ENCODE data around the gene STX8.
"Not testable (repeated sequence)": the region's sequence is repeated elsewhere in the genome, so short reads cannot be mapped to it uniquely, and the experiment has no call there.

The STX8 gene

DNA sequence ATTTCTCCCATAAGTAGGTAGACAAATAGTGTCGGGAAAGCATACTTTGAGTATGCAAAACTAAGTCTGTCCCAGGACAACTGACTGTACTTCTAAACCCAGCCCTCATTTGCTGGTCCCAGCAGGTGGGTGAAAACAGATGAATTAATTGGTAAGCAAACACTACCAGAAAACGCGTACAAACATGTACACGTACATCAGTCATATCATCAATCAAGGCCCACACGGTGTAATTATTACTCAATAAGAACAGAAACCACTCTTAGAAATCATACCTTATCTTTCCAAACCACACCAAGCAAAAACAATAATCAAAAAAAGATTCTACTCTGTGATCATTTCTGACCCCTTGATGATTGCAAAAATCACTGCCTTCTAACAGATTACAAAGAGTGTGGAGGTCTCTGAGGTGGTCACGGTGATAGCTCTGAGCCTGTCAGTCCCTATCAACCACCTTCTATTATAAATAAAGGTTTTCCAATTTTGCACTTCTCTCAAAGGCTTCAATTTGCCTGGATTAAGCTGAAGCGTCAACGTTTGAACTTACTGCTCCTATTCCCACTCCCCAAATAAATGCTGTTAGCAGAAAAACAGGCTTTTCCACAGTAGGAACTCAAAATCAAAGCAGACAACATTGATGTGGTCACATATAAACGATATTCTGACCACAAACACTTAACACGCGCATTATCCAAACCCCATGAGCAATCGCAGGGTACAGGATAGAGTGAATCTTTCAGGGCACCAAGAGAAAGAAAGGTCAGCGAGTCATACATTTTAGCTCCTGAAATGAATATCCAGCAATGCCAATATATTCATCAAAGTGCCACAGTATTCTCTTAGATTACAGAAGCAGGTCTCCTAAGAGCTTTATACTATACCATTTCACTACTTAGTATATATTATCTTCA, 211.9 kb downstream of the STX8 start:
- CTCF ChIA-PET, result no interaction called here
- DNase-seq (ENCODE audit: extremely low spot score), result no peak
- POLR2A ChIA-PET, result no interaction called here
- no peak for TF ChIP-seq ELF4 (IDR thresholded peaks at IDR 0.05)
- TF ChIP-seq BHLHE40 (IDR thresholded peaks at IDR 0.05; ENCODE audit: borderline replicate concordance), result no peak
- no peak for TF ChIP-seq SUZ12 (IDR thresholded peaks at IDR 0.05)
- no peak for TF ChIP-seq HDGF (IDR thresholded peaks at IDR 0.05; ENCODE audit: borderline replicate concordance)
- TF ChIP-seq ZNF384 (IDR thresholded peaks at IDR 0.05), result no peak
- no peak for TF ChIP-seq FOXA1 (IDR thresholded peaks at IDR 0.05)
- TF ChIP-seq, protein P1, sequence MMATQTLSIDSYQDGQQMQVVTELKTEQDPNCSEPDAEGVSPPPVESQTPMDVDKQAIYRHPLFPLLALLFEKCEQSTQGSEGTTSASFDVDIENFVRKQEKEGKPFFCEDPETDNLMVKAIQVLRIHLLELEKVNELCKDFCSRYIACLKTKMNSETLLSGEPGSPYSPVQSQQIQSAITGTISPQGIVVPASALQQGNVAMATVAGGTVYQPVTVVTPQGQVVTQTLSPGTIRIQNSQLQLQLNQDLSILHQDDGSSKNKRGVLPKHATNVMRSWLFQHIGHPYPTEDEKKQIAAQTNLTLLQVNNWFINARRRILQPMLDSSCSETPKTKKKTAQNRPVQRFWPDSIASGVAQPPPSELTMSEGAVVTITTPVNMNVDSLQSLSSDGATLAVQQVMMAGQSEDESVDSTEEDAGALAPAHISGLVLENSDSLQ (IDR thresholded peaks at IDR 0.05), result no peak
- TF ChIP-seq FOXM1 (IDR thresholded peaks at IDR 0.05; ENCODE audit: borderline replicate concordance), result no peak
- no peak for TF ChIP-seq SP1 (IDR thresholded peaks at IDR 0.05)
- no peak for TF ChIP-seq TARDBP (IDR thresholded peaks at IDR 0.05)

DNA sequence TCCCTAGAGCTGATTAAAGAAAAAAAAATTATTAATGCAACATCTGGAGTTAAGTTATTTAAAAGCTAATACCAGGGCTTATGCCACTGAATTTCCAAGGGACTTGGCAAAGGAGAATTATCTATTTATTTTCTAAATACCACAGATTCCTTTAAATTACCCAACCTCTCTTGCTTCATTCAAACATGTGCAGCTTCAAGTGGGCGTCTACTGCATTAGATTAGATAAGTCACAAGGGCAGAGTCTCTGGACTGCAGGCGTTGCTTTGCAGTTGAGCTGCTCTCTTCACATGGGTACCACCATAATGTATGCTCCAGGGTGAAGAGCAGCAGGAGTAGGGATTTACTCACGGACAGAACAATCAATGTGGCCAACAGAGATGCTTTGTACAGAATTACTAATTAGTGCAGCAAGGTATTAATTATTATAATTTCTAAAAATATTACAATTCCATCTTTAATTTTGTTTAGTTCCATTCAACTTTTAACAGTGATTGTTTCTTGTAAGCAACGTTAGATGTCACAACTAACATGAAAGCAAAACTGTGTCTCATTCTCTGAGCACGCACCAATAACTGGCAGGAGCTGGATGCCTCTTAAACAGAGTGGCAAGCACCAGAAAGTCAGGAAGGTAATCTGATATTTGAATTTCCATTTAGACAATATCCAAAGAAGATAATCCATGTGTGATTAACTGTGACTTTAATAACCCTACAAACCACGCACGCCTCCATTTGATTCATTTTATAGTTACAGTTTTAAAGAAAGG, 214.2 kb downstream of the STX8 start:
- DNase-seq (ENCODE audit: extremely low spot score), result no peak
- CTCF ChIA-PET, result interaction anchor here (0.7 kb wide), 1 partner anchor 107 kb away, joined by 4 read pairs; no protein-coding TSS in a partner anchor
- POLR2A ChIA-PET, result no interaction called here
- TF ChIP-seq, protein P1 (IDR thresholded peaks at IDR 0.05), result no peak
- no peak for TF ChIP-seq FOXA1 (IDR thresholded peaks at IDR 0.05)
- TF ChIP-seq HDGF (IDR thresholded peaks at IDR 0.05; ENCODE audit: borderline replicate concordance), result no peak
- no peak for TF ChIP-seq FOXK2 (IDR thresholded peaks at IDR 0.05)
- no peak for TF ChIP-seq LEF1 (IDR thresholded peaks at IDR 0.05; ENCODE audit: borderline replicate concordance)
- TF ChIP-seq FOXM1 (IDR thresholded peaks at IDR 0.05; ENCODE audit: borderline replicate concordance), result no peak
- TF ChIP-seq ARNT (IDR thresholded peaks at IDR 0.05), result no peak
- TF ChIP-seq ZNF384 (IDR thresholded peaks at IDR 0.05), result no peak
- no peak for TF ChIP-seq NFRKB (IDR thresholded peaks at IDR 0.05)
- no peak for TF ChIP-seq SP1 (IDR thresholded peaks at IDR 0.05)
- no peak for TF ChIP-seq TARDBP (IDR thresholded peaks at IDR 0.05)
- TF ChIP-seq ELF4 (IDR thresholded peaks at IDR 0.05), result no peak
- TF ChIP-seq SUZ12 (IDR thresholded peaks at IDR 0.05), result no peak
- no peak for TF ChIP-seq CTBP1 (IDR thresholded peaks at IDR 0.05; ENCODE audit: borderline replicate concordance)
- TF ChIP-seq L3MBTL2 (conservative IDR thresholded peaks at IDR 0.05), result no peak
- no peak for TF ChIP-seq BHLHE40 (IDR thresholded peaks at IDR 0.05; ENCODE audit: borderline replicate concordance)

DNA sequence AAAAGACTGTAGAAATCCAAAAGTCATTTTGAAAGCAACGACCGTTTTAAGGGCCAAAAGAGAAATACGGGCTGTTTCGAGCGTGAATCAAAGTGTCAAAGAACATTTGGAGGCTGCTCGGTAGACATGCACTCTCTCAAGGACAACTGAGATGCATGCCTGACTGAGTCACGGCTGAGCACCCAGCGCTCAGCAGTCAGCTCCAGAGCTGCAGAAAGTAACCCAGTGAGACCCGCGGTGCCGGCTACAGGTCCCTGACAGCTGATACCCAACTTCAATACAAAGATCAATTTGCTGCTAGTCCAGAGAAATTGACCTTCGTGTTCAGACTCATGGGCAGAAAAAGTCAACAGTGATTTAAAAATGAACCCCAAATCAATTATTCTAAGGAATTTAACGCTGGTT, 214.9 kb downstream of the STX8 start:
- no peak for DNase-seq (ENCODE audit: extremely low spot score)
- POLR2A ChIA-PET, result no interaction called here
- CTCF ChIA-PET, result no interaction called here
- TF ChIP-seq NFRKB (IDR thresholded peaks at IDR 0.05) (no peak), LEF1 (IDR thresholded peaks at IDR 0.05; ENCODE audit: borderline replicate concordance) (no peak), L3MBTL2 (conservative IDR thresholded peaks at IDR 0.05) (no peak), SP1 (IDR thresholded peaks at IDR 0.05) (no peak), TARDBP (IDR thresholded peaks at IDR 0.05) (no peak), CTBP1 (IDR thresholded peaks at IDR 0.05; ENCODE audit: borderline replicate concordance) (no peak), HDGF (IDR thresholded peaks at IDR 0.05; ENCODE audit: borderline replicate concordance) (no peak), FOXA1 (IDR thresholded peaks at IDR 0.05) (no peak), FOXM1 (IDR thresholded peaks at IDR 0.05; ENCODE audit: borderline replicate concordance) (no peak), BHLHE40 (IDR thresholded peaks at IDR 0.05; ENCODE audit: borderline replicate concordance) (no peak), FOXK2 (IDR thresholded peaks at IDR 0.05) (no peak), ELF4 (IDR thresholded peaks at IDR 0.05) (no peak), ARNT (IDR thresholded peaks at IDR 0.05) (no peak)
- TF ChIP-seq, protein P1 (IDR thresholded peaks at IDR 0.05), result no peak

DNA sequence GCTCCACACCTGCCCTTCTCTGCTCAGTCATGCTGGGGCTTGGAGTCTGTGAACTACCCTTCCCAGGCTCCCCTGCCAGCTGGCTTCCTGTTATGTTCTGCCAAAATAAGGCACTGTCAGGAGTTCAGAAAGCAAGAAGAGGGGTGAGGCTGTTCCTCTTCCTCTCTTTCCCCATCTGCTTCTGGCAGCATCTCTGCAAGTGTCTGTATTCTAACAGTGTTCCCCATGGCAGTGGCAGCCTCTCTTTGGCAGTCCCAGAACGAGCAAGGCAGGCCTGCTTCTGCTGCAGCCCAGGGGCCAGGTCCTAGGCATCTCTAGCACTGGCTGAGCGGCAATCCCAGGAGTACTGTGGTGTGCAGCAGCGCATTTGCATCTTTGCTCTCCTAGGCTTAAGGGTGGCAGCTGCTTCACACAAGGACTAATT, 219.1 kb downstream of the STX8 start:
- CTCF ChIA-PET, result no interaction called here
- POLR2A ChIA-PET, result no interaction called here
- no peak for DNase-seq (ENCODE audit: extremely low spot score)
- no peak for TF ChIP-seq LEF1 (IDR thresholded peaks at IDR 0.05; ENCODE audit: borderline replicate concordance)
- TF ChIP-seq, protein P1 (IDR thresholded peaks at IDR 0.05), result no peak
- TF ChIP-seq ARNT (IDR thresholded peaks at IDR 0.05), result no peak

DNA sequence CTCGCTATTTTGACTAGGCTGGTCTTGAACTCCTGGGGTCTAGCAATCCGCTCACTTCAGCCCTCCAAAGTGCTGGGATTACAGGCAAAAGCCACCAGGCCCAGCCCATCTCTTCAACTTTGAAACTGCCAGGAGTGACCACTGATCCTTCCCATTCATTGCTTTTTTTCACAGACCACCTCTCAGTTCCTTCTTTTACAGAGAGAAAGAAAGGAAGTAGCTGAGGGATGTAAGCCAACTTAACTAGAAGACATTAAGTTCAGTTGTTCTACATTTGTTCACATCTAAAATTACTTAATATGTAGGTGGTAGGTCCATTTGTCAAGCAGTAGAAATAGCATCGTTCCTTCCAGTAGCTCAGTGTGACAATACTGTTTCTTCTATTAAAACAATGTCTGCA, 219.8 kb downstream of the STX8 start:
- ChIA-PET CTCF (no interaction called here), POLR2A (no interaction called here)
- no peak for TF ChIP-seq LEF1 (IDR thresholded peaks at IDR 0.05; ENCODE audit: borderline replicate concordance)
- TF ChIP-seq ZNF384 (IDR thresholded peaks at IDR 0.05), result no peak
- TF ChIP-seq ARNT (IDR thresholded peaks at IDR 0.05), result no peak
- no peak for TF ChIP-seq BHLHE40 (IDR thresholded peaks at IDR 0.05; ENCODE audit: borderline replicate concordance)
- no peak for TF ChIP-seq NFRKB (IDR thresholded peaks at IDR 0.05)
- TF ChIP-seq FOXM1 (IDR thresholded peaks at IDR 0.05; ENCODE audit: borderline replicate concordance), result no peak
- TF ChIP-seq SUZ12 (IDR thresholded peaks at IDR 0.05), result no peak
- no peak for TF ChIP-seq FOXA1 (IDR thresholded peaks at IDR 0.05)
- TF ChIP-seq, protein P1 (IDR thresholded peaks at IDR 0.05), result no peak
- no peak for TF ChIP-seq TARDBP (IDR thresholded peaks at IDR 0.05)
- TF ChIP-seq CTBP1 (IDR thresholded peaks at IDR 0.05; ENCODE audit: borderline replicate concordance), result no peak
- TF ChIP-seq FOXK2 (IDR thresholded peaks at IDR 0.05), result no peak
- no peak for TF ChIP-seq L3MBTL2 (conservative IDR thresholded peaks at IDR 0.05)
- TF ChIP-seq SP1 (IDR thresholded peaks at IDR 0.05), result no peak
- TF ChIP-seq HDGF (IDR thresholded peaks at IDR 0.05; ENCODE audit: borderline replicate concordance), result no peak
- DNase-seq (ENCODE audit: extremely low spot score), result no peak

DNA sequence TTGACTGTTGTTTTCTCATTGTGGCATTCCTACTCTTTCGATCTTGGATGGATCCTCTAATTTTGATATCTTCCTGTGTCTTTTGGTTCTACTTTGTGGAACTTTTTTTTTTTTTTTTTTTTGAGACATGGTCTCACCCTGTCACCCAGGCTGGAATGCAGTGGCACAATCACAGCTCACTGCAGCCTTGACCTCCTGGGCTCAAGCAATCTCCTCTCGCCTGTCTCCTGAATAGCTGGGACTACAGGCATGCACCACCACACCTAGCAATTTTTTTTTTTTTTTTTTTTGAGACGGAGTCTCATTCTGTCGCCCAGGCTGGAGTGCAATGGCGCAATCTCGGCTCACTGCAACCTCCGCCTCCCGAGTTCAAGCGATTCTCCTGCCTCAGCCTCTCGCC, 220.4 kb downstream of the STX8 start:
- DNase-seq (ENCODE audit: extremely low spot score); POLR2A ChIA-PET; CTCF ChIA-PET: not testable (repeated sequence)
